Measurements from ENCODE around the gene MAP3K5.
A peak's percentile ranks its signal among the peaks of the same experiment; 100 is the strongest.

Gene MAP3K5

DNA sequence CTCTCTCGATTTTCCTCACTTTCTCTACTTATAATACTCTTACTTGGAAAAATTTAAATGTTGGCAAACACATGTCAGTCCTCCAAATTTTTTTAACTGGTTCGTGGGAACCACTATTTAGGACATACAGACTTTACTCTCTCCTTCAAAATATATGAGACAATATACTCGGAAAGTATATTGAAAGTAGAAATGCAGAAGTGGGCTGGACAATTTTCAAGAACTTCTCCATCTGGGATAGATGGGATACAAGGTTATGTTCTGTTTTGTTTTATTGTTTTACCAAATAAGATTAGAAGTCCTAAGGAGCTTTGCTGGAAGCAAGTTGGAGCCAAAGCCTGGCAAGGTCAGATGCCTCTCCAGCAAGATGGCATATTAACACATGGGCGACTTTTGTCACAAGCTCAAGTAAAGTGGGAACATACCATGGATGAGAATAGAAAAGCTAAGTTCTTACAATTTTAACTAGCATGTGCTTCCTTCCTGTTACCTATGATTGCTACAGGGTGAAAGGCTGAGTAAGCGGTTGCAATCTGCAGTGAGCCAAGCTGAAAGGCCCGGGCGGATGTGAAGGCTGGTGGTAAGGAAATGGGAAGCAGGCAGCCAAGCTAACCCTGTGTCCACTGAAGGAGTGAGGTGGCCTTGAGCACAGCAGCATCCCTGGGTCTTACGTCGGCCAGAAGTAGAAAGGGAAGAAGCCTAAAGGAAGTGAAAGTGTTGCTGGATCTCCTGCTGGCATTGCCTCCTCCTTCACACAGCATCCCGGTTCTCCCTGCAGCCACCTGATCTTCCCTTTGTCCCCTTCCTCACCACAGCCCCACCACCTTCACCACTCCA is 7.1 kb downstream of the MAP3K5 start:
- no peak for DNase-seq (ENCODE audit: low read depth)
- H3K4me3 ChIP-seq (ENCODE audit: low read length), result no peak overlapping the region
- TF ChIP-seq, protein P1, sequence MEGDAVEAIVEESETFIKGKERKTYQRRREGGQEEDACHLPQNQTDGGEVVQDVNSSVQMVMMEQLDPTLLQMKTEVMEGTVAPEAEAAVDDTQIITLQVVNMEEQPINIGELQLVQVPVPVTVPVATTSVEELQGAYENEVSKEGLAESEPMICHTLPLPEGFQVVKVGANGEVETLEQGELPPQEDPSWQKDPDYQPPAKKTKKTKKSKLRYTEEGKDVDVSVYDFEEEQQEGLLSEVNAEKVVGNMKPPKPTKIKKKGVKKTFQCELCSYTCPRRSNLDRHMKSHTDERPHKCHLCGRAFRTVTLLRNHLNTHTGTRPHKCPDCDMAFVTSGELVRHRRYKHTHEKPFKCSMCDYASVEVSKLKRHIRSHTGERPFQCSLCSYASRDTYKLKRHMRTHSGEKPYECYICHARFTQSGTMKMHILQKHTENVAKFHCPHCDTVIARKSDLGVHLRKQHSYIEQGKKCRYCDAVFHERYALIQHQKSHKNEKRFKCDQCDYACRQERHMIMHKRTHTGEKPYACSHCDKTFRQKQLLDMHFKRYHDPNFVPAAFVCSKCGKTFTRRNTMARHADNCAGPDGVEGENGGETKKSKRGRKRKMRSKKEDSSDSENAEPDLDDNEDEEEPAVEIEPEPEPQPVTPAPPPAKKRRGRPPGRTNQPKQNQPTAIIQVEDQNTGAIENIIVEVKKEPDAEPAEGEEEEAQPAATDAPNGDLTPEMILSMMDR (conservative IDR thresholded peaks at IDR 0.05; ENCODE audit: low read length), result no peak

DNA sequence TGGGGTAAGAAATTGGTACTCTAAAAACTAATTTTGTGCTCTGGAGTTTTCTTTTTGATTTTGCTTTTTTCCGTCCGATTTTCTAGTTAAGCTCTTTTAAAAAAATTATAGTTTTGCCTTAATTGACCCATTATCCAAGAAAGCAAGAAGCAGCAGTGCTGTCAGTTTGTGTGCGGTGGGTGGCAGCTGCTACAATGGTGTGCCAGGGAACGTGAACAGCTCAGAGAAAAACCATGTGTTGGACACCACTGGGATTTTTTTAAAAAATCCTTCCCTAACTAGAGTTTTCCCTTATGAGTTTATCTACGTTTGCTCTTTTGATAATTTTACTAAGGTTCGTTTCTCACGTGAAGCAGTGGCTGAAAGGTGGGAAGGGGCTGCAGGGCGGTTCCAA is 8.0 kb downstream of the MAP3K5 start:
- no peak for DNase-seq (ENCODE audit: low read depth)
- TF ChIP-seq, protein P1 (conservative IDR thresholded peaks at IDR 0.05; ENCODE audit: low read length), result no peak
- no peak overlapping the region for H3K4me3 ChIP-seq (ENCODE audit: low read length)

DNA sequence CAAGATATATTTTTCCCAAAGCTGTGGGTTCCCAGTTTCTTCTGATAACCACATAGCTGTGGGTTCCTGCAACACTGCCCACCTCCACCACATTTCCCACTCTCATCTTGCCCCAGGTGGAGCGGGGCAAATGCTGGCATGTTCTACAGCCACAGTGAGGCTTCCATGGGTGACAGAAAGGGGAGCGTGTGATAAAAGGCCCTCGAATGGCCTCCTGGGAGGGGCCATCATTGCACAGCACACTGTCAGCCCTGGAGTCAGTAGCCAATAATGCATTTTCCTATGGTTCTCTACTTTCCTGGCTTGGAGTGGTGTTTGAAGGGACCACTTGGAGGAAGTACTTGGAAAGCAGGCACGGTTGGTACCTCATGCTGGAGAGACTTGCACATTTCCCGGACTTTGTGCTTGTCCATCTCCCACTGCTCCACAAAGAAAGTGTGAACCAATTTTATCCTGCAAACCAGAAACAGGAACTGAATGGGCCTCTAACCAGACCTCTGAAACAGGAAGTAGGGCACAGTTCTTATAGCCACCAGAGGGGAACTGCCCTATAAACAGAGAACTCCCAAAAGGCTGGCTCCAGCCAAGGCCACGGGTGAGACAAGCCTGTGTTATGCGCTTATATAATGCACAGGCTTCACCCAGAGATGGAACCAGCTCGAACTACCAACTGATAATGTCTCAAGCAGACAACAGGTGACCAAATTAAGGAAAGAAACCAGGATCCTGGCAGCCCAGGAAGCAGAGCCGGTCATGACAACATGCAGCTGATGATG is 8.6 kb downstream of the MAP3K5 start:
- TF ChIP-seq, protein P1 (conservative IDR thresholded peaks at IDR 0.05; ENCODE audit: low read length), result no peak
- DNase-seq (ENCODE audit: low read depth), result no peak
- H3K4me3 ChIP-seq (ENCODE audit: low read length), result no peak overlapping the region

DNA sequence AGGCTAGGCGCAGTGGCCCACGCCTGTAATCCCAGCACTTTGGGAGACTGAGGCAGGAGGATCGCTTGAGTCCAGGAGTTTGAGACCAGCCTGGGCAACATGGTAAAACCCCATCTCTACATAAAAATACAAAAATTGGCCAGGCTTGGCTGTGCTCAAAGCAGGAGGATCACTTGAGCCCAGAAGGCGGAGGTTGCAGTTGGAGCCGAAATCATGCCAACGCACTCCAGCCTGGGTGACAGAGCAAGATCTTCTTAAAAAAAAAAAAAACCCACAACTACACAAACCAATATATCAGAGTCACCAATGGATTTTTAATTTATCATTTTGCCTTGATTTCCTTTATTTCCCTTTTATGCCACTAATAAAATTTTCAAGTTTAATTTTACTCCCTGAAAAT is 9.3 kb downstream of the MAP3K5 start:
- no peak for DNase-seq (ENCODE audit: low read depth)
- TF ChIP-seq, protein P1 (conservative IDR thresholded peaks at IDR 0.05; ENCODE audit: low read length), result no peak
- no peak overlapping the region for H3K4me3 ChIP-seq (ENCODE audit: low read length)

DNA sequence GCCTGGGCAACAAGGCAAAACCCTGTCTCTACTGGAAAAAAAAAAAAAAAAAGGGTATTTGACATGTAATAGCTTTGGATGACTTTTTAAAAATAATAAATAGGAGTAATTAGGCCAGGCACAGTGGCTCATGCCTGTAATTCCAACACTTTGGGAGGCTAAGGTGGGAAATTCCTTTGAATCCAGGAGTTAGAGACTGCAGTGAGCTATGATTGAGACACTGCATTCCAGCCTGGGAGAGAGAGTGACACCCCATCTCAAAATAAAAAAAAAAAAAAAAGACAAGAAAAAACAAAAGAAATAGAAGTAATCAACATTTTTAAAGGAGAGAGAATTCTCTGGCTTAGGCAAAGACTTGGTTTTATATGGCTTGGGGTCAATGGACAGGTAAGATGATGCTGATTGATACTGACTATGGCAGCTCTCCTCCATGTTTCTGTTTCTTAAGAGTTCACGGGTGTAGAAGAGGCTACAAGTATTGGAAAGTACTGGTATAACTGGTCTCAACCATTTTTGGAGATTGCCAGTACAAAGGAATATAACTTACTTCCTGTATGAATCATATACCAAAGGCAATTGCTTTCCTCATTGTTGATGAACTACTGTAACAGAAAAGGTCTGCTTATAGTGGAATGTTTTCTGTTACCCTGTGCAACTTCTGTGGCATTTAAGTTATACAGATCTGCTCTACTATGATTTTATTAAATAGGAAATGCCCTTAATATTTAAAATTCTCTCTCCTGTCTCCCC is 10.1 kb downstream of the MAP3K5 start:
- H3K4me3 ChIP-seq (ENCODE audit: low read length), result no peak overlapping the region
- peak; percentile 62 for DNase-seq (ENCODE audit: low read depth)
- TF ChIP-seq, protein P1 (conservative IDR thresholded peaks at IDR 0.05; ENCODE audit: low read length), result no peak

DNA sequence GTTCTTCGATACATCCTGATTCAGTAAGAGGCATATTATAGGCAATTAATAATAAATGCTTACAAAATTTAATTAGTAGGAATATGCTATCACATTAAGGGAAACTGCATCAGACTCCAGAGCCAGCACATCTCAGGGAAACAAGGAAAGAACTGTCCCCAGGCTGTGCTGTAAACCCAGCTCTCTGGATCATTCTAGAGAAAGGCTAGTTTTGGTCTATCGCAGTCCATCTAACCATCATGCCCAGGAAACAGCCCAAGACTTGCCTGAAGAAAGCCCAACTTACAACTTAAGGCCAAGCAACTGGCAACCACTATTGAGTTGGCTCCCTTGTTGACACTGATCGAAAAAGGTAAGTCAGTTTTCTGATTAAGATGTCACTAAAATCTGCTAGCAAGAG is 11.3 kb downstream of the MAP3K5 start:
- DNase-seq (ENCODE audit: low read depth), result no peak
- no peak overlapping the region for H3K4me3 ChIP-seq (ENCODE audit: low read length)
- TF ChIP-seq, protein P1 (conservative IDR thresholded peaks at IDR 0.05; ENCODE audit: low read length), result no peak
